ENCODE results near the gene CARS2. TPM values are rescaled to one million over a fixed set of nuclear protein-coding genes. Genes with fewer than 3 reads are reported as not detected.

Gene CARS2
- total RNA-seq, 1 experiment from 2014 or later, result 41.9 TPM

DNA sequence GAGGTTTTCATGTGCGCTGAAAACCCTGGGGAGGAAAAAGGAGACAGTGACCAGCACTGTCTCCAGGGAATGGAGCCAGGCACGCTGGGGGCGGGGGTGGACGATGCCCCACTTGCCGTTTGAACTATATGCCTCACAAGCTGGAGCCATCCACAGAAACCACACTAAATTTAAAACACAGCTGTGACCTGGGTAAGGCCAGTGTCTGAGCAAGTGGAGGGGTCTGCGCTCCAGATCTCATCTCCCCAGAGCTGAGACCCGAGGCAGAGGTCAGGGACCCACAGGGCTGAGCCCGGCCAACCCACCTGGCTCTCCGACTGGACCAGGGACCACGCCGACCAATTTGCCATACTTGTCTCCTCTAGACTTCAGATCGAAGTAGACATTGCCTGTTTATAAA lies 23.2 kb downstream of the CARS2 start:
- WGBS (ENCODE audit: extremely low coverage, insufficient read length, low lambda C conversion rate), result no CpG with 5 or more reads among the region's 12 CpGs
- H2AFZ ChIP-seq (ENCODE audit: low read length), result no peak overlapping the region
- H2BK5ac ChIP-seq (ENCODE audit: insufficient read length, low read length), result no peak overlapping the region
- Mint-ChIP-seq H3K4me3 (no peak overlapping the region), H3K27ac (no peak overlapping the region), H3K4me1 (no peaks in the 10 kb centered on the region), H3K27me3 (ENCODE audit: low read depth) (no peaks in the 10 kb centered on the region), H3K9me3 (no peaks in the 10 kb centered on the region), H3K36me3 (ENCODE audit: insufficient read depth in 1 of 3, low read depth in 3 of 3) (peaks cover 24 to 74% (median 57%) of the 10 kb centered on the region in 3 experiments; a peak in 6 of 7 replicates)
- no peak overlapping the region for H3K18ac ChIP-seq (ENCODE audit: insufficient read length, low read depth, low read length)
- H4K5ac ChIP-seq (ENCODE audit: insufficient read length, low read depth, low read length), result no peak overlapping the region
- TF ChIP-seq, protein P1, sequence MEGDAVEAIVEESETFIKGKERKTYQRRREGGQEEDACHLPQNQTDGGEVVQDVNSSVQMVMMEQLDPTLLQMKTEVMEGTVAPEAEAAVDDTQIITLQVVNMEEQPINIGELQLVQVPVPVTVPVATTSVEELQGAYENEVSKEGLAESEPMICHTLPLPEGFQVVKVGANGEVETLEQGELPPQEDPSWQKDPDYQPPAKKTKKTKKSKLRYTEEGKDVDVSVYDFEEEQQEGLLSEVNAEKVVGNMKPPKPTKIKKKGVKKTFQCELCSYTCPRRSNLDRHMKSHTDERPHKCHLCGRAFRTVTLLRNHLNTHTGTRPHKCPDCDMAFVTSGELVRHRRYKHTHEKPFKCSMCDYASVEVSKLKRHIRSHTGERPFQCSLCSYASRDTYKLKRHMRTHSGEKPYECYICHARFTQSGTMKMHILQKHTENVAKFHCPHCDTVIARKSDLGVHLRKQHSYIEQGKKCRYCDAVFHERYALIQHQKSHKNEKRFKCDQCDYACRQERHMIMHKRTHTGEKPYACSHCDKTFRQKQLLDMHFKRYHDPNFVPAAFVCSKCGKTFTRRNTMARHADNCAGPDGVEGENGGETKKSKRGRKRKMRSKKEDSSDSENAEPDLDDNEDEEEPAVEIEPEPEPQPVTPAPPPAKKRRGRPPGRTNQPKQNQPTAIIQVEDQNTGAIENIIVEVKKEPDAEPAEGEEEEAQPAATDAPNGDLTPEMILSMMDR (conservative IDR thresholded peaks at IDR 0.05), result no peak
- H2BK12ac ChIP-seq (ENCODE audit: insufficient read length, low read depth, low read length), result no peak overlapping the region
- no peaks in the 10 kb centered on the region for H3K79me1 ChIP-seq (ENCODE audit: insufficient read depth, low read depth, low read length, poor library complexity, severe bottlenecking)
- H3K9ac ChIP-seq (ENCODE audit: extremely low read depth, insufficient read length, low read length), result no peak overlapping the region
- no peak overlapping the region for H3K14ac ChIP-seq (ENCODE audit: insufficient read depth, low read length)
- no peak overlapping the region for H3K56ac ChIP-seq (ENCODE audit: insufficient read length, low read depth, low read length)
- no peak overlapping the region for H3T11ph ChIP-seq (ENCODE audit: low read length)
- no peak overlapping the region for H3K27ac ChIP-seq (ENCODE audit: insufficient read length, low read depth, low read length)
- H3K23ac ChIP-seq (ENCODE audit: insufficient read length, low read depth, low read length), result no peak overlapping the region
- no peaks in the 10 kb centered on the region for H3K79me2 ChIP-seq (ENCODE audit: insufficient read depth, low read length)
- H2BK20ac ChIP-seq (ENCODE audit: low read depth, low read length, poor library complexity, severe bottlenecking), result no peak overlapping the region
- no peak overlapping the region for H4K91ac ChIP-seq (ENCODE audit: insufficient read length, low read depth, low read length)
- H3K4ac ChIP-seq (ENCODE audit: low read depth, low read length), result no peak overlapping the region
- no peaks in the 10 kb centered on the region for H3K9me3 ChIP-seq (ENCODE audit: control insufficient read depth, low read depth, low read length)
- no peaks in the 10 kb centered on the region for H3K23me2 ChIP-seq (ENCODE audit: insufficient read length, low read depth, low read length, poor library complexity, severe bottlenecking)
- H2BK120ac ChIP-seq (ENCODE audit: low read depth, low read length, poor library complexity, severe bottlenecking), result no peak overlapping the region
- H3K4me1 ChIP-seq (ENCODE audit: insufficient read depth, low read length), result no peaks in the 10 kb centered on the region
- H3K4me2 ChIP-seq (ENCODE audit: insufficient read depth, insufficient read length, low read length), result no peak overlapping the region
- no peak overlapping the region for H2BK15ac ChIP-seq (ENCODE audit: low read depth, low read length)
- DNase-seq, result no peak
- no peak overlapping the region for H4K8ac ChIP-seq (replicated peaks; ENCODE audit: insufficient read length, low read depth, low read length)
- H3K27me3 ChIP-seq (ENCODE audit: insufficient read depth, low read length), result no peaks in the 10 kb centered on the region
- H4K20me1 ChIP-seq (ENCODE audit: control insufficient read depth, insufficient read depth, insufficient read length), result no peaks in the 10 kb centered on the region
- H2AK5ac ChIP-seq (ENCODE audit: insufficient read length, low read length), result no peak overlapping the region
